OCI-LY3 (cell line): Measurements from ENCODE around the gene ADAMTS19.

ENCODE experiments used
- CTCF ChIP-seq: fragments of 200-600, 300-600 bp; sonication (generic); IDR thresholded peaks from 2 replicates; pipeline ENCODE4 v1.5.1; 2014; ENCODE audit warnings: antibody characterized with exemption, low read length, low read depth
- EZH2phosphoT487 ChIP-seq: fragments of 200-600 bp; shearing (Covaris generic); IDR thresholded peaks from 2 replicates; pipeline ENCODE4 v1.6.1; 2018; ENCODE audit warnings: antibody characterized with exemption, mixed run types, low read depth

- TF ChIP-seq CTCF = no peak
- TF ChIP-seq EZH2phosphoT487 = no peak
Observed at GRCh38 chr5:129716651-129717050, 256.6 kb downstream of the ADAMTS19 start.
